Ovary (tissue), 9 donors: ENCODE data around the gene MPPED1. TPM values are rescaled to one million over a fixed set of nuclear protein-coding genes. Genes with fewer than 3 reads are reported as not detected.
A peak's percentile ranks its signal among the peaks of the same experiment; 100 is the strongest.

Source experiments
- DNase-seq, 5 donors: peaks; one replicate each; pipeline ENCODE4 v3.0.0-alpha.2; 2019 to 2020
- H3K27ac ChIP-seq, 2 donors: fragments of 200-600 bp; one replicate each; pipeline versions ENCODE4 v1.5.1 to v1.8.0; 2019 to 2022
- H3K27me3 ChIP-seq: fragments of 200-600 bp; one replicate; pipeline ENCODE4 v1.8.0; 2022
- H3K36me3 ChIP-seq: fragments of 200-600 bp; sonication (generic); one replicate; pipeline ENCODE4 v1.5.1; 2019
- H3K4me1 ChIP-seq: one replicate; pipeline ENCODE4 v1.8.1; 2013; ENCODE audit warnings: mild to moderate bottlenecking, moderate library complexity; ENCODE audit not compliant: insufficient read depth
- H3K4me3 ChIP-seq: fragments of 200-600 bp; sonication (generic); one replicate; pipeline ENCODE4 v1.5.1; 2017
- H3K9me3 ChIP-seq, 2 donors: fragments of 200-600 bp in 1 of 2; sonication (generic) in 1 of 2; one replicate each; pipeline versions ENCODE4 v1.5.1 to v1.8.1; 2013 to 2019; ENCODE audit warnings: mild to moderate bottlenecking in 1 of 2, moderate library complexity in 1 of 2
- CTCF ChIP-seq, 3 donors: fragments of 450-650 bp in 2 of 3; fragments of 200-600 bp in 1 of 3; IDR thresholded peaks; one replicate each; pipeline versions ENCODE4 v1.5.1 to v1.8.0; 2016 to 2022; ENCODE audit warnings: antibody characterized with exemption in 3 of 3, mild to moderate bottlenecking in 1 of 3
- EP300 ChIP-seq: sonication (generic); formaldehyde crosslinking; IDR thresholded peaks from one replicate; pipeline ENCODE4 v1.6.1; 2017; ENCODE audit warnings: antibody characterized with exemption
- POLR2A ChIP-seq: fragments of 450-650 bp; IDR thresholded peaks from one replicate; pipeline ENCODE4 v1.6.1; 2017; ENCODE audit warnings: antibody characterized with exemption, mild to moderate bottlenecking, moderate library complexity
- WGBS, 3 donors: extraction: QIAGEN DNeasy Blood & Tissue Kit in 1 of 3; methylation state at CpG; one replicate each; pipeline versions ENCODE4 v1.1.5 to v1.1.7; 2013 to 2017; 5-methylcytosine and 5-hydroxymethylcytosine counted together
- intact Hi-C, 4 donors: fragments of 100-400 bp; cut with DNase I; formaldehyde crosslinking; loops; one replicate each; pipeline versions ENCODE4 v1.11.0 to v1.15.1; 2022 to 2023
- polyA plus RNA-seq, 2 donors: library from polyadenylated mRNA; stranded (reverse); fragments of 200-250 nt in 1 of 2; fragments of 350-450 nt in 1 of 2; fragmentation: Illumina TruSeq in 1 of 2; extraction: RNeasy Lipid Tissue Mini Kit (QIAGEN cat#74804) in 1 of 2; gene quantifications; one replicate each; pipeline ENCODE4 v1.2.3, GENCODE V29; 2013 to 2014
- total RNA-seq, 7 donors: library from RNA; depleted of rRNA in 2 of 7; stranded (reverse); fragments of >200 nt in 2 of 7; fragmentation: NEBNext Ultra II Directional in 3 of 7; extraction: Animal tissue kit (Norgen Biotek cat#: 25700) in 3 of 7; gene quantifications; one replicate each; pipeline versions ENCODE4 v1.1.0 to v1.2.4, GENCODE V29; 2016 to 2023
- donor health status: DM: no; HTN: no; CAD: no; lungs with moderate emphysema.
- donor health status: DM: no; HTN: no; CAD: no.
- donor health status: Bipolar disorder and iron deficiency.
- donor health status: DM: yes; HTN: yes; CAD: no.
- donor health status: DM: no; HTN: no; CAD: no.
- donor health status: DM: yes; HTN: yes; CAD: no.

The MPPED1 gene
- total and polyA plus RNA-seq, 9 donors = 0.45 to 4.1 (median 2.1) TPM

DNA sequence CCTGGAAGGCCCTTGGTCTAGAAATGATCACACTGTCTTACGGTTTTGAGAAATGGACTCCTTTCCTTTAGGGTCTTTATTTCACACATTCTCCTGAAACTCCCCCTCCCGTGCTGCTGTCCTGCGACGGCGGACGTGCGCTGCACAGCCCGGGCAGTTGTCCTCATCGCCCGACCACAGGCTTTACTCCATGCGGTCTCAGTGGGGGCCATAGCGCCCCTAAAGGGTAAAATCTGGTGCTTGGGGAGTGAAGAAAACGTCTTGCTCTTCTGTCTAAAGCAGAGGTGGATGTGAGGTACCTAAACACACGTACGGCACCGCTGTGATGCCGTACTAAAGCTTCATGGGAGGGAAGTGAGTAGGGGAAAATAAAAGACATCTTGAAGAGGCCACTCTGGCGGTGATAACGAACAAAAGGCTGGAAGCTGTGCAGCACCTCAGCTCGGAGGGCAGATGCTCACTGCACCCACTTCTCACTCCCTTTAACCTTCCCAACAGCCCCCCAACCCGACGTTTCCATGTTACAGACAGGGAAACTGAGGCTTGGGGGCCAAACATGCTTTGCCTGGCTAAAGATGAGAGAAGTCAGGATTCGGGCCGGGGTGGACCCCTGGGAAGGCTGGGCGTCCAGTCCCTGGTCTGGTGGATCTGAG lies 22.6 kb downstream of the MPPED1 start:
- no peaks in the 10 kb centered on the region for H3K36me3 ChIP-seq
- intact Hi-C loops = no loop called here
- no peak overlapping the region for H3K27ac ChIP-seq
- peak in 1 of 5 donors; percentile 21 for DNase-seq
- H3K4me3 ChIP-seq = no peak overlapping the region
- H3K9me3 ChIP-seq = no peaks in the 10 kb centered on the region
- 84 to 88% (median 85%) methylated on average over 25 of the region's 25 CpGs for WGBS, 3 donors
- no peak for TF ChIP-seq CTCF (IDR thresholded peaks at IDR 0.05)
- TF ChIP-seq POLR2A = no peak
- no peak for TF ChIP-seq EP300
- no peaks in the 10 kb centered on the region for H3K27me3 ChIP-seq
- no peaks in the 10 kb centered on the region for H3K4me1 ChIP-seq

DNA sequence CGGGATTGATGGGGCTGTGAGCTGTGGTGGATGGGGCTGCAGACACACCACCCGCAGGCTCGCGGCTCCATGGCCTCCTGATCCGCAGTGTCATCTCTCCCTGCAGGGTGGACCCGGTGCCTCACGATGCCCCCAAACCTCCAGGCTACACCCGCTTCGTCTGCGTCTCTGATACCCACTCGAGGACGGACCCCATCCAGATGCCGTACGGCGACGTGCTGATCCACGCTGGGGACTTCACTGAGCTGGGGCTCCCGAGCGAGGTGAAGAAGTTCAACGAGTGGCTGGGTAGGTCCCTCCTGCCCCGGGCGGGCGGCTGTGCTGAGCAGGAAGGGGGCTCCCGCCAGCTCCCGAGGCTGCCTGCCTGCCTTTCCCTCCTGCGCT lies 23.1 kb downstream of the MPPED1 start:
- WGBS, 3 donors = 89 to 93% (median 90%) methylated on average over 24 to 26 of the region's 26 CpGs
- H3K4me1 ChIP-seq = no peaks in the 10 kb centered on the region
- peak in 1 of 5 donors; percentile 29 for DNase-seq
- no peak for TF ChIP-seq EP300
- no peak for TF ChIP-seq CTCF (IDR thresholded peaks at IDR 0.05)
- TF ChIP-seq POLR2A = no peak
- no peak overlapping the region for H3K27ac ChIP-seq
- no peaks in the 10 kb centered on the region for H3K27me3 ChIP-seq
- no peak overlapping the region for H3K4me3 ChIP-seq
- H3K9me3 ChIP-seq = no peaks in the 10 kb centered on the region
- intact Hi-C loops = no loop called here
- H3K36me3 ChIP-seq = no peaks in the 10 kb centered on the region

GRCh38 chr22:43435851-43436811 lies 24.3 kb downstream of the MPPED1 start:
- TF ChIP-seq POLR2A (no peak), EP300 (no peak), CTCF (IDR thresholded peaks at IDR 0.05) (no peak)
- H3K36me3 ChIP-seq = no peaks in the 10 kb centered on the region
- H3K27ac ChIP-seq = no peak overlapping the region
- H3K4me1 ChIP-seq = no peaks in the 10 kb centered on the region
- peak in 1 of 5 donors; percentile 27 for DNase-seq
- H3K9me3 ChIP-seq = no peaks in the 10 kb centered on the region
- intact Hi-C loops = no loop called here
- no peak overlapping the region for H3K4me3 ChIP-seq
- no peaks in the 10 kb centered on the region for H3K27me3 ChIP-seq
- WGBS, 3 donors = 45 to 60% (median 51%) methylated on average over 22 to 26 of the region's 26 CpGs

- no peaks in the 10 kb centered on the region for H3K27me3 ChIP-seq
- no peak for DNase-seq
- H3K4me3 ChIP-seq = no peak overlapping the region
- H3K36me3 ChIP-seq = no peaks in the 10 kb centered on the region
- H3K9me3 ChIP-seq = no peaks in the 10 kb centered on the region
- H3K4me1 ChIP-seq = no peaks in the 10 kb centered on the region
- intact Hi-C loops = no loop called here
- no peak overlapping the region for H3K27ac ChIP-seq
- WGBS, 3 donors = 84 to 95% (median 90%) methylated on average over 5 of the region's 5 CpGs
- TF ChIP-seq POLR2A (no peak), CTCF (IDR thresholded peaks at IDR 0.05) (no peak), EP300 (no peak)
These were observed 25.1 kb downstream of the MPPED1 start for GRCh38 chr22:43436868-43437267.
